Measurements from ENCODE around the gene LPCAT4.

DNA sequence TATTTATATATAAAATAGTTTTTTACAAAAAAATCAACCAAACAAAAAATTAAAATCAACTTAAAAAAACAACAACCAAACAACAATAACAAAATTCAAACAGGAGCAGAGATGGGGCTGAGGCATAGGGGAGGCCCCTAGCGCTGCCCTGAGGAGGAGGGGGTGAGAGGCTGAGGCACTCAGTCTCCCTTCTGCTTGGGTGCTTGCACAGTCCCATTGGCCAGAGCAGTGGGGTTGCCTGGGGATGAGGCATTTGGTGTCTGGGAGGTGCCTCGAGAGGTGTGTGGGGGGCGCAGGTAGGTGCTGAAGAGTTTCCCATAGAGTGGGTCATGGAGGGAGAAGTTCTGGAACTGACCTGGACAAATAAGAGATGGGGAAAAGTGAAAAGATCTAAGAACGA, 8.0 kb downstream of the LPCAT4 start:
- TF ChIP-seq, protein P1, sequence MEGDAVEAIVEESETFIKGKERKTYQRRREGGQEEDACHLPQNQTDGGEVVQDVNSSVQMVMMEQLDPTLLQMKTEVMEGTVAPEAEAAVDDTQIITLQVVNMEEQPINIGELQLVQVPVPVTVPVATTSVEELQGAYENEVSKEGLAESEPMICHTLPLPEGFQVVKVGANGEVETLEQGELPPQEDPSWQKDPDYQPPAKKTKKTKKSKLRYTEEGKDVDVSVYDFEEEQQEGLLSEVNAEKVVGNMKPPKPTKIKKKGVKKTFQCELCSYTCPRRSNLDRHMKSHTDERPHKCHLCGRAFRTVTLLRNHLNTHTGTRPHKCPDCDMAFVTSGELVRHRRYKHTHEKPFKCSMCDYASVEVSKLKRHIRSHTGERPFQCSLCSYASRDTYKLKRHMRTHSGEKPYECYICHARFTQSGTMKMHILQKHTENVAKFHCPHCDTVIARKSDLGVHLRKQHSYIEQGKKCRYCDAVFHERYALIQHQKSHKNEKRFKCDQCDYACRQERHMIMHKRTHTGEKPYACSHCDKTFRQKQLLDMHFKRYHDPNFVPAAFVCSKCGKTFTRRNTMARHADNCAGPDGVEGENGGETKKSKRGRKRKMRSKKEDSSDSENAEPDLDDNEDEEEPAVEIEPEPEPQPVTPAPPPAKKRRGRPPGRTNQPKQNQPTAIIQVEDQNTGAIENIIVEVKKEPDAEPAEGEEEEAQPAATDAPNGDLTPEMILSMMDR (conservative IDR thresholded peaks at IDR 0.05 in 1 of 2, IDR thresholded peaks at IDR 0.05 in 1 of 2; ENCODE audit: low read depth in 1 of 2, low read length in 2 of 2) = no peak
- no peak for TF ChIP-seq EZH2 (IDR thresholded peaks at IDR 0.05; ENCODE audit: low read length, missing control alignments)

Measured in fibroblast of lung (primary cell).